ENCODE results near the gene SRSF12.
"Not testable (repeated sequence)": the region's sequence is repeated elsewhere in the genome, so short reads cannot be mapped to it uniquely, and the experiment has no call there.

SRSF12 gene

GRCh38 chr6:89073014-89073620, 44.8 kb downstream of the SRSF12 start:
- Histone ChIP-seq H3K9me3 (ENCODE audit: control insufficient read depth, low read length) (no peaks in the 10 kb centered on the region), H3K27me3 (replicated peaks; ENCODE audit: control insufficient read depth, insufficient read depth, low read length, poor library complexity, severe bottlenecking) (no peaks in the 10 kb centered on the region), H3K4me1 (ENCODE audit: control insufficient read depth, insufficient read depth, low read length, poor library complexity, severe bottlenecking) (no peaks in the 10 kb centered on the region), H3K4me3 (ENCODE audit: insufficient read depth, low read depth, low read length, poor library complexity, severe bottlenecking) (no peak overlapping the region), H3K36me3 (ENCODE audit: control insufficient read depth, insufficient read depth, low read length) (no peaks in the 10 kb centered on the region), H3K27ac (ENCODE audit: insufficient read depth, low read length, poor library complexity, severe bottlenecking) (no peak overlapping the region)
- DNase-seq, result no peak

- no peaks in the 10 kb centered on the region for H3K27me3 ChIP-seq (replicated peaks; ENCODE audit: control insufficient read depth, insufficient read depth, low read length, poor library complexity, severe bottlenecking)
- H3K27ac ChIP-seq (ENCODE audit: insufficient read depth, low read length, poor library complexity, severe bottlenecking), result no peak overlapping the region
- no peak overlapping the region for H3K4me3 ChIP-seq (ENCODE audit: insufficient read depth, low read depth, low read length, poor library complexity, severe bottlenecking)
- no peaks in the 10 kb centered on the region for H3K9me3 ChIP-seq (ENCODE audit: control insufficient read depth, low read length)
- no peak for DNase-seq
- no peaks in the 10 kb centered on the region for H3K36me3 ChIP-seq (ENCODE audit: control insufficient read depth, insufficient read depth, low read length)
- no peaks in the 10 kb centered on the region for H3K4me1 ChIP-seq (ENCODE audit: control insufficient read depth, insufficient read depth, low read length, poor library complexity, severe bottlenecking)
Measured at GRCh38 chr6:89071036-89071435, 46.8 kb downstream of the SRSF12 start.

GRCh38 chr6:89069536-89070163, 48.2 kb downstream of the SRSF12 start:
- H3K9me3 ChIP-seq (ENCODE audit: control insufficient read depth, low read length), result no peaks in the 10 kb centered on the region
- H3K27me3 ChIP-seq (replicated peaks; ENCODE audit: control insufficient read depth, insufficient read depth, low read length, poor library complexity, severe bottlenecking), result no peaks in the 10 kb centered on the region
- no peak for DNase-seq
- H3K4me1 ChIP-seq (ENCODE audit: control insufficient read depth, insufficient read depth, low read length, poor library complexity, severe bottlenecking), result no peaks in the 10 kb centered on the region
- H3K27ac ChIP-seq (ENCODE audit: insufficient read depth, low read length, poor library complexity, severe bottlenecking), result no peak overlapping the region
- H3K36me3 ChIP-seq (ENCODE audit: control insufficient read depth, insufficient read depth, low read length), result no peaks in the 10 kb centered on the region
- H3K4me3 ChIP-seq (ENCODE audit: insufficient read depth, low read depth, low read length, poor library complexity, severe bottlenecking), result no peak overlapping the region

- no peak overlapping the region for H3K4me3 ChIP-seq (ENCODE audit: insufficient read depth, low read depth, low read length, poor library complexity, severe bottlenecking)
- no peaks in the 10 kb centered on the region for H3K4me1 ChIP-seq (ENCODE audit: control insufficient read depth, insufficient read depth, low read length, poor library complexity, severe bottlenecking)
- no peaks in the 10 kb centered on the region for H3K9me3 ChIP-seq (ENCODE audit: control insufficient read depth, low read length)
- H3K27me3 ChIP-seq (replicated peaks; ENCODE audit: control insufficient read depth, insufficient read depth, low read length, poor library complexity, severe bottlenecking), result no peaks in the 10 kb centered on the region
- DNase-seq, result no peak
- no peak overlapping the region for H3K27ac ChIP-seq (ENCODE audit: insufficient read depth, low read length, poor library complexity, severe bottlenecking)
- no peaks in the 10 kb centered on the region for H3K36me3 ChIP-seq (ENCODE audit: control insufficient read depth, insufficient read depth, low read length)
Measured at GRCh38 chr6:89068695-89069094, 49.2 kb downstream of the SRSF12 start.

- Histone ChIP-seq H3K9me3 (ENCODE audit: control insufficient read depth, low read length) (no peaks in the 10 kb centered on the region), H3K36me3 (ENCODE audit: control insufficient read depth, insufficient read depth, low read length) (no peaks in the 10 kb centered on the region), H3K4me1 (ENCODE audit: control insufficient read depth, insufficient read depth, low read length, poor library complexity, severe bottlenecking) (no peaks in the 10 kb centered on the region), H3K27ac (ENCODE audit: insufficient read depth, low read length, poor library complexity, severe bottlenecking) (no peak overlapping the region), H3K27me3 (replicated peaks; ENCODE audit: control insufficient read depth, insufficient read depth, low read length, poor library complexity, severe bottlenecking) (no peaks in the 10 kb centered on the region), H3K4me3 (ENCODE audit: insufficient read depth, low read depth, low read length, poor library complexity, severe bottlenecking) (no peak overlapping the region)
- DNase-seq, result no peak
Measured at GRCh38 chr6:89067796-89068195, 50.1 kb downstream of the SRSF12 start.

GRCh38 chr6:89066940-89067646, 50.8 kb downstream of the SRSF12 start:
- no peaks in the 10 kb centered on the region for H3K27me3 ChIP-seq (replicated peaks; ENCODE audit: control insufficient read depth, insufficient read depth, low read length, poor library complexity, severe bottlenecking)
- H3K27ac ChIP-seq (ENCODE audit: insufficient read depth, low read length, poor library complexity, severe bottlenecking), result no peak overlapping the region
- DNase-seq, result no peak
- no peaks in the 10 kb centered on the region for H3K4me1 ChIP-seq (ENCODE audit: control insufficient read depth, insufficient read depth, low read length, poor library complexity, severe bottlenecking)
- no peak overlapping the region for H3K4me3 ChIP-seq (ENCODE audit: insufficient read depth, low read depth, low read length, poor library complexity, severe bottlenecking)
- no peaks in the 10 kb centered on the region for H3K9me3 ChIP-seq (ENCODE audit: control insufficient read depth, low read length)
- H3K36me3 ChIP-seq (ENCODE audit: control insufficient read depth, insufficient read depth, low read length), result no peaks in the 10 kb centered on the region

- H3K27me3 ChIP-seq (replicated peaks; ENCODE audit: control insufficient read depth, insufficient read depth, low read length, poor library complexity, severe bottlenecking); H3K27ac ChIP-seq (ENCODE audit: insufficient read depth, low read length, poor library complexity, severe bottlenecking); H3K36me3 ChIP-seq (ENCODE audit: control insufficient read depth, insufficient read depth, low read length); DNase-seq; H3K4me1 ChIP-seq (ENCODE audit: control insufficient read depth, insufficient read depth, low read length, poor library complexity, severe bottlenecking); H3K9me3 ChIP-seq (ENCODE audit: control insufficient read depth, low read length); H3K4me3 ChIP-seq (ENCODE audit: insufficient read depth, low read depth, low read length, poor library complexity, severe bottlenecking): not testable (repeated sequence)
Measured at GRCh38 chr6:89066121-89066520, 51.8 kb downstream of the SRSF12 start.

- H3K4me1 ChIP-seq (ENCODE audit: control insufficient read depth, insufficient read depth, low read length, poor library complexity, severe bottlenecking); H3K4me3 ChIP-seq (ENCODE audit: insufficient read depth, low read depth, low read length, poor library complexity, severe bottlenecking); H3K27me3 ChIP-seq (replicated peaks; ENCODE audit: control insufficient read depth, insufficient read depth, low read length, poor library complexity, severe bottlenecking); H3K9me3 ChIP-seq (ENCODE audit: control insufficient read depth, low read length); H3K36me3 ChIP-seq (ENCODE audit: control insufficient read depth, insufficient read depth, low read length); DNase-seq; H3K27ac ChIP-seq (ENCODE audit: insufficient read depth, low read length, poor library complexity, severe bottlenecking): not testable (repeated sequence)
Measured at GRCh38 chr6:89064931-89065330, 52.9 kb downstream of the SRSF12 start.

- no peak overlapping the region for H3K27ac ChIP-seq (ENCODE audit: insufficient read depth, low read length, poor library complexity, severe bottlenecking)
Measured at GRCh38 chr6:89063881-89064280, 54.0 kb downstream of the SRSF12 start.

GRCh38 chr6:89059227-89059626, 58.6 kb downstream of the SRSF12 start:
- Histone ChIP-seq H3K4me3 (ENCODE audit: insufficient read depth, low read depth, low read length, poor library complexity, severe bottlenecking) (no peak overlapping the region), H3K27ac (ENCODE audit: insufficient read depth, low read length, poor library complexity, severe bottlenecking) (no peak overlapping the region), H3K27me3 (replicated peaks; ENCODE audit: control insufficient read depth, insufficient read depth, low read length, poor library complexity, severe bottlenecking) (no peaks in the 10 kb centered on the region), H3K36me3 (ENCODE audit: control insufficient read depth, insufficient read depth, low read length) (no peaks in the 10 kb centered on the region), H3K4me1 (ENCODE audit: control insufficient read depth, insufficient read depth, low read length, poor library complexity, severe bottlenecking) (no peaks in the 10 kb centered on the region), H3K9me3 (ENCODE audit: control insufficient read depth, low read length) (no peaks in the 10 kb centered on the region)
- no peak for DNase-seq

More at GRCh38 chr6:89063881-89064280, 54.0 kb downstream of the SRSF12 start:
- Histone ChIP-seq H3K36me3 (ENCODE audit: control insufficient read depth, insufficient read depth, low read length) (no peaks in the 10 kb centered on the region), H3K4me1 (ENCODE audit: control insufficient read depth, insufficient read depth, low read length, poor library complexity, severe bottlenecking) (no peaks in the 10 kb centered on the region), H3K9me3 (ENCODE audit: control insufficient read depth, low read length) (no peaks in the 10 kb centered on the region), H3K27me3 (replicated peaks; ENCODE audit: control insufficient read depth, insufficient read depth, low read length, poor library complexity, severe bottlenecking) (no peaks in the 10 kb centered on the region), H3K4me3 (ENCODE audit: insufficient read depth, low read depth, low read length, poor library complexity, severe bottlenecking) (no peak overlapping the region)
- DNase-seq, result no peak
